NT2/D1 (cell line): Measurements from ENCODE around the gene TNFSF4.

Source experiments
- DNase-seq: peaks from one replicate; pipeline ENCODE4 v3.0.0-alpha.2; 2011; ENCODE audit warnings: low read depth, low spot score
- H3K27me3 ChIP-seq: 2 replicates; pipeline ENCODE4 v1.6.0; 2011; ENCODE audit warnings: mild to moderate bottlenecking; ENCODE audit not compliant: insufficient read length, insufficient read depth
- H3K36me3 ChIP-seq: 2 replicates; pipeline ENCODE4 v1.6.1; 2011; ENCODE audit warnings: mild to moderate bottlenecking, low read length, mixed read lengths; ENCODE audit not compliant: insufficient read depth, insufficient read length
- H3K4me1 ChIP-seq: 2 replicates; pipeline ENCODE4 v1.5.1; 2011; ENCODE audit not compliant: insufficient read depth, insufficient read length
- H3K4me3 ChIP-seq: 2 replicates; pipeline ENCODE4 v1.5.1; 2011; ENCODE audit warnings: low read depth; ENCODE audit not compliant: insufficient read length
- H3K9ac ChIP-seq: 2 replicates; pipeline ENCODE4 v1.6.0; 2011; ENCODE audit warnings: low read depth; ENCODE audit not compliant: insufficient read length
- H3K9me3 ChIP-seq: 2 replicates; pipeline ENCODE4 v1.5.1; 2011; ENCODE audit warnings: mild to moderate bottlenecking, low read length; ENCODE audit not compliant: insufficient read depth
- SUZ12 ChIP-seq: IDR thresholded peaks from 2 replicates; pipeline ENCODE4 v1.6.1; 2011; ENCODE audit not compliant: insufficient read length, insufficient read depth; ENCODE audit errors: extremely low read depth
- YY1 ChIP-seq: IDR thresholded peaks from 2 replicates; pipeline ENCODE4 v1.6.1; 2011; ENCODE audit not compliant: insufficient read length, insufficient read depth
- ZNF274 ChIP-seq: IDR thresholded peaks from 2 replicates; pipeline ENCODE4 v1.6.1; 2011; ENCODE audit warnings: mild to moderate bottlenecking, low read depth, low read length

TNFSF4 gene

DNA sequence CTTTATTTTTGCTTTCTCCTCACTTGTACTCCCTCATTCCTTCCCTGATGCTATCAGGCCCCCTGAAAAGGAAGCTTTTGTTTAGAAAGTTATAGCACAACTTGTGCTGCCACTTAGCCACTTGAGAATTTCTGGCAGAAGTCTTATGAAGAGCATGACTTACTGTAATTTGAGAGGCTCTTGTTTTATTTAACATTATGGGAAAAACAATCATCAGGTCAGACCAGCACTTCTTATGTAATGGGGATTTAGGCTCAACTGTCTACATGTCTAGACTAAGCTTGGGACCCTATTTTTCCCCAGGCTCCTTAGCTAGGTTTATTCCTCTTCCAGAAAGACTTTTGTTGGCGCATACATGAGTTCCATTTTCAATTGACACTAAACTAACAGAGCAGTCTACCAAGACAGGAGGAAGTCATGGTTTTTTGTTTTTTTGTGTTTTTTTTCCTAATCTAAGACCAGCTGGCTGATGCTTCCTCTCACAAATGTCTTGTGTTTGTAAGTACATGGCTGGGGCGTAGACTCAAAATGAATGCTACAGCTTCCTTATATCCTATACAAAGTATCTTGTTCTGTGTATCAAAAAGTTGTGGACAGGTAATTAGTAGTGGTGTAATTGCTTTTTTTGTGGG, 31.5 kb downstream of the TNFSF4 start:
- H3K9ac ChIP-seq, result no peak overlapping the region
- no peaks in the 10 kb centered on the region for H3K27me3 ChIP-seq
- H3K4me1 ChIP-seq, result no peaks in the 10 kb centered on the region
- TF ChIP-seq ZNF274 (no peak), SUZ12 (no peak), YY1 (no peak)
- H3K36me3 ChIP-seq, result no peaks in the 10 kb centered on the region
- H3K4me3 ChIP-seq, result no peak overlapping the region
- DNase-seq, result no peak
- peaks cover 31% of the 10 kb centered on the region for H3K9me3 ChIP-seq

DNA sequence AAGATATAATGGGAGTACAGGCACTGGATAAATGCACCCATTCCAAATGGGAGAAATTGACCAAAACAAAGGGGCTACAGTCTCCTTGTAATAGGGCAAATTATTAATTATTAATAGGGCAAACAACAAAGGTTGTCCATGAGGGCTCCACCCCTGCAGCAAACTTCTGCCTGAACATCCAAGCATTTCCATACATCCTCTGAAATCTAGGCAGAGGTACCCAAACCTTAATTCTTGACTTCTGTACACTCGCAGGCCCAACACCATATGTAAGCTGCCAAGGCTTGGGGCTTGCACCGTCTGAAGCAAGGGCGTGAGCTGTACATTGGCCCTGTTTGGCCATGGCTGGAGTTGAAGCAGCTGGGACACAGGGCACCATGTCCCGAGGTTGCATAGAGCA, 33.7 kb downstream of the TNFSF4 start:
- no peak for DNase-seq
- Histone ChIP-seq H3K4me1 (no peaks in the 10 kb centered on the region), H3K9ac (no peak overlapping the region), H3K9me3 (peaks cover 31% of the 10 kb centered on the region), H3K36me3 (no peaks in the 10 kb centered on the region), H3K4me3 (no peak overlapping the region), H3K27me3 (no peaks in the 10 kb centered on the region)
- TF ChIP-seq ZNF274 (no peak), YY1 (no peak), SUZ12 (no peak)

DNA sequence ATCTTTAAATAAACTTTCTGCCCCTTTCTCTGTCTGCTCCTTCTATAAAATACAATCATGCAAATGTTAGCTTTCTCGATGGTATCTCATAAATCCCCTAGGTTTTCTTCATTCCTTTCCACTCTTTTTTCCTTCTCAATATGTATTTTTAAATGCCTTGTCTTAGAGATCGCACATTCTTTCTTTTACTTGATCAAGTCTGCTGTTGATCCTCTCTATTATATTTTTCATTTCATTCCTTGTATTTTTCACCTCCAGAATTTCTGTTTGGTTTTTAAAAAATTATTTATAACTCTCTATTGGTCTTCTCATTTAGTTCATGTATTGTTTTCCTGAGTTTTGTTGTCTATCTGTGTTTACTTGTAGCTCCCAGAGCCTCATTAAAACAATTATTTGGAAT, 36.0 kb downstream of the TNFSF4 start:
- no peaks in the 10 kb centered on the region for H3K4me1 ChIP-seq
- H3K4me3 ChIP-seq, result no peak overlapping the region
- H3K9ac ChIP-seq, result no peak overlapping the region
- peaks cover 31% of the 10 kb centered on the region for H3K9me3 ChIP-seq
- DNase-seq, result no peak
- H3K36me3 ChIP-seq, result no peaks in the 10 kb centered on the region
- no peaks in the 10 kb centered on the region for H3K27me3 ChIP-seq
- TF ChIP-seq YY1 (no peak), ZNF274 (no peak), SUZ12 (no peak)

DNA sequence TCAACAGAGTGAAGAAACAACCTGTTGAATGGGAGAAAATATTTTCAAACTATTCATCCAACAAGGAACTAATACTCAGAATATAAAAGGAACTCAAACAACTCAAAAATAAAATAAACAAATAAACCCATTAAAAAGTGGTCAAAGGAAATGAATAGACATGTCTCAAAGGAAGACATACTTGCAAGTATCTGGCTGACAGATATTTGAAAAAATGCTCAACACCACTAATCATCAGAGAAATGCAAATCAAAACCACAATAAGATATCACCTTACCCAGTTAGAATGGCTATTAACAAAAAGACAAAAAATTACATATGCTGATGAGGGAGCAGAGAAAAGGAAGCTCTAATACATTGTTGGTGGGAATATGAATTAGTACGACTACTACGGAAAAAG, 38.2 kb downstream of the TNFSF4 start:
- no peaks in the 10 kb centered on the region for H3K36me3 ChIP-seq
- H3K9ac ChIP-seq, result no peak overlapping the region
- no peak overlapping the region for H3K4me3 ChIP-seq
- H3K27me3 ChIP-seq, result no peaks in the 10 kb centered on the region
- TF ChIP-seq YY1 (no peak), ZNF274 (no peak), SUZ12 (no peak)
- peaks cover 23% of the 10 kb centered on the region for H3K9me3 ChIP-seq
- no peak for DNase-seq
- H3K4me1 ChIP-seq, result no peaks in the 10 kb centered on the region

DNA sequence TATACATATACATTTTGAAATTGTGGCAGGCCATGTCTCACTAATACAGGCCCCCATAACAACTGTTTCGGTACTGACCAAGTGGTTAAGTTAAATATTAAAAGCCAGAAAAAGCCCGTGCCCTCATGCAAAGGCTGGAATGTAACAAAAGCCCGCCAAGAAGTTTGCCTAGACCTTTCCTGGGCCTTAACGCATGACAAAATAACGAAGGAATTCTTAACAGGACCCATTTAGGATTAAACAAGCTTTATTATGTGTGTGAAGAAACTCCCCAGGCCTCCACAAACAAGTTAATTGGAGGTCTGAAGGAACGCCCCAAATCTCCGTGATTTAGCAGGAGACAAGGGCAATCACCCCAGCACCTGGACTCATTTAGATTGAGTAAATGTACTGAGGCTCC, 42.4 kb downstream of the TNFSF4 start:
- Histone ChIP-seq H3K9me3 (no peaks in the 10 kb centered on the region), H3K4me3 (no peak overlapping the region), H3K9ac (no peak overlapping the region), H3K36me3 (no peaks in the 10 kb centered on the region), H3K27me3 (no peaks in the 10 kb centered on the region), H3K4me1 (no peaks in the 10 kb centered on the region)
- peak; percentile 52 for DNase-seq
- TF ChIP-seq SUZ12 (no peak), YY1 (no peak), ZNF274 (no peak)

DNA sequence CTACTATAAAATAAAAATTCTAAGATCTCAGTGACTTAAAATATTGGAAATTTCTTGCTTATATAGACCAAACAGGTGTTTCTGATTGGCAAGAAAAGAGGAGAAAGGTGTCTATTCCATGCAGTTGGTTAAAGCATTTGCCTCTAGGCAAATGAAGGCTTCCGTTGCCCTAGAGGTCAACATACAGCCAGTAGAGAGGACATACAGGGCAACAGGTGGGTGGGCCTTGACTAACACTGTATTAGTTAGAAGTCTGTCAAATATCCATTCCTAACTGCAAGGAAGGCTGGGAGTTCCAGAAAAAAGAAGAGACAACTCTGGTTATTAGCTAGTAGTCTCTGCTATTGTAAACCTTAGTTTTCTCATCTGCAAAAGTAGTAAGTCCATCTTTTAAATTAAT, 43.0 kb downstream of the TNFSF4 start:
- Histone ChIP-seq H3K4me3 (no peak overlapping the region), H3K4me1 (no peaks in the 10 kb centered on the region), H3K36me3 (no peaks in the 10 kb centered on the region), H3K9ac (no peak overlapping the region), H3K9me3 (no peaks in the 10 kb centered on the region), H3K27me3 (no peaks in the 10 kb centered on the region)
- no peak for DNase-seq
- TF ChIP-seq SUZ12 (no peak), ZNF274 (no peak), YY1 (no peak)

DNA sequence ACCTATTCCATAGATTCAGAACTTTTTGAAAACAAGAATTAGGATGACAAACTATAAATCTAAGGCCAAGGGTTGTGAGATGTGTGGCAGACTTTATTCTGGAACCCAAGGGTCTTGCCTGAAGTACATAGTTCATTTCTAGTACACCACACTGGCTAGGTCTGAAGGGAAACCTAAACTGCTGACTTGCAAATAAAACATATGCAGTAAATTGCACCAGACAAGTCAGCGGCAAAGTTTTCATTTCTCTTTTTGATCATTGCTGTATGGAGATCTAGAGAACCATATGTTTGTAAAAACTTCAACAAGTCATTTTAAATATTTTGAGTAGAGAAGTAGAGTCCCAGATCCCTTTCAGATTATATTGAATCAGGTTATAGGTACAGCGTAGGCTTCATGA, 43.9 kb downstream of the TNFSF4 start:
- Histone ChIP-seq H3K9me3 (no peaks in the 10 kb centered on the region), H3K36me3 (no peaks in the 10 kb centered on the region), H3K27me3 (no peaks in the 10 kb centered on the region), H3K9ac (no peak overlapping the region), H3K4me1 (no peaks in the 10 kb centered on the region), H3K4me3 (no peak overlapping the region)
- DNase-seq, result no peak
- TF ChIP-seq SUZ12 (no peak), ZNF274 (no peak), YY1 (no peak)
